HEK293 (cell line): ENCODE measurements around the gene PLEKHG4B.

Experiments
- CTCF ChIA-PET: fragments of 350-600 bp; formaldehyde crosslinking; extraction: SDS; loops from one replicate; lab custom pipeline; 2021; ENCODE audit warnings: antibody characterized with exemption; lab: Yijun Ruan, JAX
- POLR2A ChIA-PET: fragments of 300-600 bp; formaldehyde crosslinking; extraction: SDS; loops from one replicate; lab custom pipeline; 2020; ENCODE audit warnings: antibody characterized with exemption, inconsistent platforms; lab: Yijun Ruan, JAX
- H3K27ac ChIP-seq: fragments of 200-500 bp; sonication (Bioruptor generic); 2 replicates; pipeline ENCODE4 v1.5.1; 2014; ENCODE audit warnings: low read depth, low read length, control low read depth, inconsistent platforms; ENCODE audit errors: extremely low read depth
- H3K36me3 ChIP-seq, 2 experiments: fragments of 200-500 bp in 1 of 2; sonication (Bioruptor generic) in 1 of 2; 1 replicate in 1 of 2; 2 replicates in 1 of 2; pipeline ENCODE4 v1.5.1; 2014 to 2017; ENCODE audit warnings: inconsistent platforms in 2 of 2, low read length in 2 of 2; ENCODE audit not compliant: control insufficient read depth in 2 of 2, insufficient read depth in 1 of 2
- H3K4me1 ChIP-seq: fragments of 200-500 bp; sonication (Bioruptor generic); 2 replicates; pipeline ENCODE4 v1.5.1; 2014; ENCODE audit warnings: mild to moderate bottlenecking, low read length, inconsistent platforms; ENCODE audit not compliant: control insufficient read depth, insufficient read depth
- H3K4me3 ChIP-seq: 2 replicates; pipeline ENCODE4 v1.5.1; 2011; ENCODE audit warnings: low read depth, mild to moderate bottlenecking, control low read depth, low read length, moderate library complexity
- H3K9me3 ChIP-seq: fragments of 200-500 bp; sonication (Bioruptor generic); 2 replicates; pipeline ENCODE4 v1.5.1; 2014; ENCODE audit warnings: low read depth, low read length, inconsistent platforms; ENCODE audit not compliant: control insufficient read depth, insufficient read depth
- GFI1B ChIP-seq: fragments of 450-650 bp; formaldehyde crosslinking; IDR thresholded peaks from 2 replicates; pipeline ENCODE4 v1.5.1; 2016; ENCODE audit warnings: missing biosample characterization, missing genetic modification characterization
- KLF17 ChIP-seq: fragments of 450-650 bp; formaldehyde crosslinking; IDR thresholded peaks from 2 replicates; pipeline ENCODE4 v1.5.1; 2016; ENCODE audit warnings: missing biosample characterization, missing genetic modification characterization
- PRDM2 ChIP-seq: fragments of 450-650 bp; formaldehyde crosslinking; IDR thresholded peaks from 2 replicates; pipeline ENCODE4 v1.5.1; 2016; ENCODE audit warnings: missing biosample characterization, missing genetic modification characterization, borderline replicate concordance
- ZBTB6 ChIP-seq: fragments of 450-650 bp; formaldehyde crosslinking; IDR thresholded peaks from 2 replicates; pipeline ENCODE4 v1.5.1; 2017; ENCODE audit warnings: missing biosample characterization, missing genetic modification characterization
- ZNF280C ChIP-seq: fragments of 450-650 bp; formaldehyde crosslinking; IDR thresholded peaks from 2 replicates; pipeline ENCODE4 v1.5.1; 2016; ENCODE audit warnings: missing biosample characterization, missing genetic modification characterization
- ZNF311 ChIP-seq: fragments of 450-650 bp; formaldehyde crosslinking; IDR thresholded peaks from 2 replicates; pipeline ENCODE4 v1.5.1; 2017; ENCODE audit warnings: missing biosample characterization, missing genetic modification characterization, borderline replicate concordance
- ZNF473 ChIP-seq: fragments of 450-650 bp; formaldehyde crosslinking; IDR thresholded peaks from 2 replicates; pipeline ENCODE4 v1.5.1; 2017; ENCODE audit warnings: missing biosample characterization, missing genetic modification characterization
- ZNF510 ChIP-seq: fragments of 450-650 bp; formaldehyde crosslinking; IDR thresholded peaks from 2 replicates; pipeline ENCODE4 v1.5.1; 2018; ENCODE audit warnings: mild to moderate bottlenecking, missing genetic modification characterization, missing biosample characterization; ENCODE audit not compliant: insufficient replicate concordance
- ZNF558 ChIP-seq: fragments of 450-650 bp; formaldehyde crosslinking; IDR thresholded peaks from 2 replicates; pipeline ENCODE4 v1.5.1; 2016; ENCODE audit warnings: missing biosample characterization, missing genetic modification characterization
- ZNF585B ChIP-seq: fragments of 450-650 bp; formaldehyde crosslinking; IDR thresholded peaks from 2 replicates; pipeline ENCODE4 v1.5.1; 2016; ENCODE audit warnings: missing biosample characterization, missing genetic modification characterization
- ZNF623 ChIP-seq: fragments of 450-650 bp; formaldehyde crosslinking; IDR thresholded peaks from 2 replicates; pipeline ENCODE4 v1.5.1; 2016; ENCODE audit warnings: missing biosample characterization, missing genetic modification characterization
- ZNF747 ChIP-seq: fragments of 450-650 bp; formaldehyde crosslinking; IDR thresholded peaks from 2 replicates; pipeline ENCODE4 v1.5.1; 2016; ENCODE audit warnings: missing biosample characterization, missing genetic modification characterization
- ZSCAN23 ChIP-seq: fragments of 450-650 bp; formaldehyde crosslinking; IDR thresholded peaks from 2 replicates; pipeline ENCODE4 v1.5.1; 2016; ENCODE audit warnings: missing biosample characterization, missing genetic modification characterization
- TF ChIP-seq, protein P1 (sequence below): fragments of 450-650 bp; formaldehyde crosslinking; IDR thresholded peaks from 2 replicates; pipeline ENCODE4 v1.5.1; 2017; ENCODE audit warnings: missing biosample characterization, missing genetic modification characterization
- TF ChIP-seq, protein P2 (sequence below): fragments of 450-650 bp; formaldehyde crosslinking; IDR thresholded peaks from 2 replicates; pipeline ENCODE4 v1.5.1; 2016; ENCODE audit warnings: missing biosample characterization, missing genetic modification characterization, borderline replicate concordance
- TF ChIP-seq, protein P3 (sequence below): fragments of 450-650 bp; formaldehyde crosslinking; IDR thresholded peaks from 2 replicates; pipeline ENCODE4 v1.5.1; 2016; ENCODE audit warnings: missing biosample characterization, missing genetic modification characterization

PLEKHG4B gene

GRCh38 chr5:174291-174600, 82.3 kb downstream of the PLEKHG4B start:
- no peaks in the 10 kb centered on the region for H3K9me3 ChIP-seq
- no peaks in the 10 kb centered on the region for H3K4me1 ChIP-seq
- ChIA-PET POLR2A (no interaction called here), CTCF (no interaction called here)
- TF ChIP-seq ZNF311 (tag by site-specific recombination) (no peak), KLF17 (tag by site-specific recombination) (no peak), ZBTB6 (no peak), ZNF558 (no peak), ZSCAN23 (tag by site-specific recombination) (no peak), ZNF473 (tag by site-specific recombination) (no peak), ZNF623 (tag by site-specific recombination) (no peak), ZNF510 (tag by site-specific recombination) (no peak), PRDM2 (tag by site-specific recombination) (no peak), ZNF585B (tag by site-specific recombination) (no peak), ZNF747 (tag by site-specific recombination) (no peak), GFI1B (tag by site-specific recombination) (no peak), ZNF280C (tag by site-specific recombination) (no peak)
- TF ChIP-seq, protein P1, sequence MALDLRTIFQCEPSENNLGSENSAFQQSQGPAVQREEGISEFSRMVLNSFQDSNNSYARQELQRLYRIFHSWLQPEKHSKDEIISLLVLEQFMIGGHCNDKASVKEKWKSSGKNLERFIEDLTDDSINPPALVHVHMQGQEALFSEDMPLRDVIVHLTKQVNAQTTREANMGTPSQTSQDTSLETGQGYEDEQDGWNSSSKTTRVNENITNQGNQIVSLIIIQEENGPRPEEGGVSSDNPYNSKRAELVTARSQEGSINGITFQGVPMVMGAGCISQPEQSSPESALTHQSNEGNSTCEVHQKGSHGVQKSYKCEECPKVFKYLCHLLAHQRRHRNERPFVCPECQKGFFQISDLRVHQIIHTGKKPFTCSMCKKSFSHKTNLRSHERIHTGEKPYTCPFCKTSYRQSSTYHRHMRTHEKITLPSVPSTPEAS (tag by site-specific recombination), result no peak
- TF ChIP-seq, protein P2, sequence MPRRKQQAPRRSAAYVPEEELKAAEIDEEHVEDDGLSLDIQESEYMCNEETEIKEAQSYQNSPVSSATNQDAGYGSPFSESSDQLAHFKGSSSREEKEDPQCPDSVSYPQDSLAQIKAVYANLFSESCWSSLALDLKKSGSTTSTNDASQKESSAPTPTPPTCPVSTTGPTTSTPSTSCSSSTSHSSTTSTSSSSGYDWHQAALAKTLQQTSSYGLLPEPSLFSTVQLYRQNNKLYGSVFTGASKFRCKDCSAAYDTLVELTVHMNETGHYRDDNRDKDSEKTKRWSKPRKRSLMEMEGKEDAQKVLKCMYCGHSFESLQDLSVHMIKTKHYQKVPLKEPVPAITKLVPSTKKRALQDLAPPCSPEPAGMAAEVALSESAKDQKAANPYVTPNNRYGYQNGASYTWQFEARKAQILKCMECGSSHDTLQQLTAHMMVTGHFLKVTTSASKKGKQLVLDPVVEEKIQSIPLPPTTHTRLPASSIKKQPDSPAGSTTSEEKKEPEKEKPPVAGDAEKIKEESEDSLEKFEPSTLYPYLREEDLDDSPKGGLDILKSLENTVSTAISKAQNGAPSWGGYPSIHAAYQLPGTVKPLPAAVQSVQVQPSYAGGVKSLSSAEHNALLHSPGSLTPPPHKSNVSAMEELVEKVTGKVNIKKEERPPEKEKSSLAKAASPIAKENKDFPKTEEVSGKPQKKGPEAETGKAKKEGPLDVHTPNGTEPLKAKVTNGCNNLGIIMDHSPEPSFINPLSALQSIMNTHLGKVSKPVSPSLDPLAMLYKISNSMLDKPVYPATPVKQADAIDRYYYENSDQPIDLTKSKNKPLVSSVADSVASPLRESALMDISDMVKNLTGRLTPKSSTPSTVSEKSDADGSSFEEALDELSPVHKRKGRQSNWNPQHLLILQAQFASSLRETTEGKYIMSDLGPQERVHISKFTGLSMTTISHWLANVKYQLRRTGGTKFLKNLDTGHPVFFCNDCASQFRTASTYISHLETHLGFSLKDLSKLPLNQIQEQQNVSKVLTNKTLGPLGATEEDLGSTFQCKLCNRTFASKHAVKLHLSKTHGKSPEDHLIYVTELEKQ (tag by site-specific recombination), result no peak
- TF ChIP-seq, protein P3, sequence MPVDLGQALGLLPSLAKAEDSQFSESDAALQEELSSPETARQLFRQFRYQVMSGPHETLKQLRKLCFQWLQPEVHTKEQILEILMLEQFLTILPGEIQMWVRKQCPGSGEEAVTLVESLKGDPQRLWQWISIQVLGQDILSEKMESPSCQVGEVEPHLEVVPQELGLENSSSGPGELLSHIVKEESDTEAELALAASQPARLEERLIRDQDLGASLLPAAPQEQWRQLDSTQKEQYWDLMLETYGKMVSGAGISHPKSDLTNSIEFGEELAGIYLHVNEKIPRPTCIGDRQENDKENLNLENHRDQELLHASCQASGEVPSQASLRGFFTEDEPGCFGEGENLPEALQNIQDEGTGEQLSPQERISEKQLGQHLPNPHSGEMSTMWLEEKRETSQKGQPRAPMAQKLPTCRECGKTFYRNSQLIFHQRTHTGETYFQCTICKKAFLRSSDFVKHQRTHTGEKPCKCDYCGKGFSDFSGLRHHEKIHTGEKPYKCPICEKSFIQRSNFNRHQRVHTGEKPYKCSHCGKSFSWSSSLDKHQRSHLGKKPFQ (tag by site-specific recombination), result no peak
- no peak overlapping the region for H3K27ac ChIP-seq
- no peak overlapping the region for H3K4me3 ChIP-seq
- H3K36me3 ChIP-seq, result no peaks in the 10 kb centered on the region
